ENCODE data around the gene ITIH4. TPM values are rescaled to one million over a fixed set of nuclear protein-coding genes. Genes with fewer than 3 reads are reported as not detected.

ITIH4 gene
- total and polyA plus RNA-seq, 9 of the 15 experiments (the other 6 are each of a cell fraction or from before 2014, with no cell fraction given) = 0.09 to 0.62 (median 0.20) TPM; not detected in 6

GRCh38 chr3:52879090-52879489 lies 48.6 kb upstream of the ITIH4 start:
- no peak for TF ChIP-seq SAP30 (IDR thresholded peaks at IDR 0.05; ENCODE audit: borderline replicate concordance, insufficient read depth, low read depth, low read length, poor library complexity, severe bottlenecking)
- TF ChIP-seq, protein P1, sequence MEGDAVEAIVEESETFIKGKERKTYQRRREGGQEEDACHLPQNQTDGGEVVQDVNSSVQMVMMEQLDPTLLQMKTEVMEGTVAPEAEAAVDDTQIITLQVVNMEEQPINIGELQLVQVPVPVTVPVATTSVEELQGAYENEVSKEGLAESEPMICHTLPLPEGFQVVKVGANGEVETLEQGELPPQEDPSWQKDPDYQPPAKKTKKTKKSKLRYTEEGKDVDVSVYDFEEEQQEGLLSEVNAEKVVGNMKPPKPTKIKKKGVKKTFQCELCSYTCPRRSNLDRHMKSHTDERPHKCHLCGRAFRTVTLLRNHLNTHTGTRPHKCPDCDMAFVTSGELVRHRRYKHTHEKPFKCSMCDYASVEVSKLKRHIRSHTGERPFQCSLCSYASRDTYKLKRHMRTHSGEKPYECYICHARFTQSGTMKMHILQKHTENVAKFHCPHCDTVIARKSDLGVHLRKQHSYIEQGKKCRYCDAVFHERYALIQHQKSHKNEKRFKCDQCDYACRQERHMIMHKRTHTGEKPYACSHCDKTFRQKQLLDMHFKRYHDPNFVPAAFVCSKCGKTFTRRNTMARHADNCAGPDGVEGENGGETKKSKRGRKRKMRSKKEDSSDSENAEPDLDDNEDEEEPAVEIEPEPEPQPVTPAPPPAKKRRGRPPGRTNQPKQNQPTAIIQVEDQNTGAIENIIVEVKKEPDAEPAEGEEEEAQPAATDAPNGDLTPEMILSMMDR (IDR thresholded peaks at IDR 0.05 in 2 of 3, conservative IDR thresholded peaks at IDR 0.05 in 1 of 3; ENCODE audit: insufficient read depth in 2 of 3, low read depth in 1 of 3, low read length in 3 of 3) = peak; percentile 33 to 42 (median 39); a peak in 5 of 6 replicates
- TF ChIP-seq, protein P2, sequence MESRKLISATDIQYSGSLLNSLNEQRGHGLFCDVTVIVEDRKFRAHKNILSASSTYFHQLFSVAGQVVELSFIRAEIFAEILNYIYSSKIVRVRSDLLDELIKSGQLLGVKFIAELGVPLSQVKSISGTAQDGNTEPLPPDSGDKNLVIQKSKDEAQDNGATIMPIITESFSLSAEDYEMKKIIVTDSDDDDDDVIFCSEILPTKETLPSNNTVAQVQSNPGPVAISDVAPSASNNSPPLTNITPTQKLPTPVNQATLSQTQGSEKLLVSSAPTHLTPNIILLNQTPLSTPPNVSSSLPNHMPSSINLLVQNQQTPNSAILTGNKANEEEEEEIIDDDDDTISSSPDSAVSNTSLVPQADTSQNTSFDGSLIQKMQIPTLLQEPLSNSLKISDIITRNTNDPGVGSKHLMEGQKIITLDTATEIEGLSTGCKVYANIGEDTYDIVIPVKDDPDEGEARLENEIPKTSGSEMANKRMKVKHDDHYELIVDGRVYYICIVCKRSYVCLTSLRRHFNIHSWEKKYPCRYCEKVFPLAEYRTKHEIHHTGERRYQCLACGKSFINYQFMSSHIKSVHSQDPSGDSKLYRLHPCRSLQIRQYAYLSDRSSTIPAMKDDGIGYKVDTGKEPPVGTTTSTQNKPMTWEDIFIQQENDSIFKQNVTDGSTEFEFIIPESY (CRISPR knock-in tag; IDR thresholded peaks at IDR 0.05) = 0 out of 2 replicates have a peak, but pooled peaks have one; percentile 12
- no peak for TF ChIP-seq FOXM1 (IDR thresholded peaks at IDR 0.05; ENCODE audit: low read depth)
- TF ChIP-seq FOXM1 (CRISPR knock-in tag; IDR thresholded peaks at IDR 0.05; ENCODE audit: low read depth) = no peak
- 66% methylated on average over 4 of the region's 4 CpGs for WGBS (ENCODE audit: insufficient coverage, low coverage, missing lambda C conversion rate)
- in situ Hi-C loops (cut with MboI) = no loop called here

More at GRCh38 chr3:52879090-52879489, 48.6 kb upstream of the ITIH4 start:
- DNase-seq (ENCODE audit: extremely low read depth in 1 of 4, low spot score in 3 of 4) (peak in 2 of 4 experiments; percentile 13 to 17), ATAC-seq (peak; percentile 75), FAIRE-seq (peak; percentile 68)
- Histone ChIP-seq H3K4me2 (ENCODE audit: insufficient read depth, low read length) (no peak overlapping the region), H3K9ac (ENCODE audit: insufficient read depth in 1 of 2, low read depth in 2 of 2, low read length in 2 of 2) (no peak overlapping the region), H3K4me1 (replicated peaks in 1 of 2; ENCODE audit: control insufficient read depth in 2 of 2, insufficient read depth in 2 of 2, low read length in 2 of 2) (peaks cover 4 to 21% of the 10 kb centered on the region in 2 experiments; a peak in 4 of 5 replicates), H3K9me1 (ENCODE audit: control insufficient read depth, insufficient read depth, low read length) (no peaks in the 10 kb centered on the region), H3K27ac (ENCODE audit: extremely low read depth, low read depth, low read length) (no peak overlapping the region), H4K20me1 (replicated peaks; ENCODE audit: control insufficient read depth, insufficient read depth, low read length) (no peaks in the 10 kb centered on the region), H3K27me3 (ENCODE audit: control insufficient read depth in 2 of 2, insufficient read depth in 2 of 2, low read length in 2 of 2) (no peaks in the 10 kb centered on the region), H3K9me3 (replicated peaks; ENCODE audit: control insufficient read depth, insufficient read depth, low read depth, low read length) (no peaks in the 10 kb centered on the region), H3K79me2 (ENCODE audit: control insufficient read depth, insufficient read depth, low read length) (no peaks in the 10 kb centered on the region), H2AFZ (ENCODE audit: low read depth, low read length) (no peak overlapping the region), H3K36me3 (ENCODE audit: control insufficient read depth, insufficient read depth, low read length) (no peaks in the 10 kb centered on the region), H3K4me3 (no peak overlapping the region)
- intact Hi-C loops (cut with micrococcal nuclease) = no loop called here
- ChIA-PET POLR2A (interaction anchor here (2.1 kb wide), 1 partner anchor 15 kb away, joined by 11 read pairs; no protein-coding TSS in a partner anchor), CTCF (ENCODE audit: low intra/inter-chr PET ratio) (no interaction called here)
- BruUV-seq (replicated peaks) = no TSS peak

All from K562 (cell line).